Smooth muscle cell of the coronary artery (primary cell): ENCODE data around the gene PRAMEF4. TPM values are rescaled to one million over a fixed set of nuclear protein-coding genes. Genes with fewer than 3 reads are reported as not detected.

Source experiments
- total RNA-seq: library from RNA; depleted of rRNA; stranded (reverse); fragments of >200 nt; gene quantifications from 2 replicates; pipeline ENCODE4 v1.2.3, GENCODE V29; 2014; ENCODE audit warnings: low replicate concordance

Gene PRAMEF4
- not detected in 2 replicates for total RNA-seq

DNA sequence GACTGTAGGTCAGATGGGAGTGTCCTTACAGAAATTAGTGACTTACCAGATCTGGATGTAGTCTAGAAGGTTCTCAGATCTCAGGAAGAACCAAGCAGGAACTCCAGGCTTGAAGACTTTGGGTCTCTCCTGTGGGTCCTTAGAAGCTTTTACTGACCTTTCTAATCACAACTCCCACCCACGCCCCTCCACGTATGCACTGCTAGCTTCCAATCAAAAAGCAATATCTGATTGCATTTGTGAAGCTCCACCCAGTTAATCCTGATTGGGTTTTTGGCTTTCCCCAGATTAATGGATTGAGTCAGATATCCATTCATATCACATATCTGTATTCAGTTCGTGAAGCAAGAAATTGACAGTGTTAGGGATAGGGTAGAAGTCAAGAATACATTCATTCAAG lies at the start of gene PRAMEF4:
Gene PRAMEF4 (minus strand): TSS at position 101 of the 400 bp plus-strand sequence. CDS start 2,807 bp downstream, outside the sequence.

DNA sequence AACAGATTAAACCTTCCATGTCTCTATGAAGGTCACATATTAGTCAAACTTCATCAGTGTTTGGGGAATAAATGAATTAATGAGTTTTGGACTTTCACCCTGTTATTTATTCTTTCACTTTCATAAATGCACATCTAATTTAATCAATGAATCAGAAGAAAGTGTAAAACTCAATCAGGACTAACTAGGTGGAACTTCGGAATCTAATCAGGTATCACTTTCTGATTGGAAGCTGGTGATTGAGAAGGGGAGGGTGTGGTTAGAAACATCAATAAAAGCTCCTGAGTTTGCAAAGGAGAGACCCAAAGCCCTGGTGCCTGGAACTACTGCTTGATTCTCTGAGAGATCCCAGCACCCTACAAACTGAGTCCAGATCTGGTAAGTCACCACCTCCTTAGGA lies 30.3 kb upstream of the PRAMEF4 start, which contains the start of gene PRAMEF7:
Gene PRAMEF7 (plus strand): TSS at position 301 of the 400 bp plus-strand sequence. CDS start 1,083 bp downstream, outside the sequence.

DNA sequence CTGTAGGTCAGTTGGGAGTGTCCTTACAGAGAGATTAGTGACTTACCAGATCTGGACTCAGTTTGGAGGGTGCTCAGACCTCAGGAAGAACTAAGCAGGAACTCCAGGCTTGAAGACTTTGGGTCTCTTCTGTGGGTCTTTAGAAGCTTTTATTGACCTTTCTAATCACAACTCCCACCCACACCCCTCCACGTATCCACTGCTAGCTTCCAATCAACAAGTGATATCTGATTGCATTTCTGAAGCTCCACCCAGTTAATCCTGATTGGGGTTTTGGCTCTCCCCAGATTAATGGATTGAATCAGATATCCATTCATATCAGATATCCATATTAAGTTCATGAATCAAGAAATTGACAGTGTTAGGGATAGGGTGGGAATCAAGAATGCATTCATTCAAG lies 12.2 kb upstream of the PRAMEF4 start, which contains the start of gene PRAMEF10:
Gene PRAMEF10 (minus strand): TSS at position 101 of the 400 bp plus-strand sequence. CDS start 2,423 bp downstream, outside the sequence.

DNA sequence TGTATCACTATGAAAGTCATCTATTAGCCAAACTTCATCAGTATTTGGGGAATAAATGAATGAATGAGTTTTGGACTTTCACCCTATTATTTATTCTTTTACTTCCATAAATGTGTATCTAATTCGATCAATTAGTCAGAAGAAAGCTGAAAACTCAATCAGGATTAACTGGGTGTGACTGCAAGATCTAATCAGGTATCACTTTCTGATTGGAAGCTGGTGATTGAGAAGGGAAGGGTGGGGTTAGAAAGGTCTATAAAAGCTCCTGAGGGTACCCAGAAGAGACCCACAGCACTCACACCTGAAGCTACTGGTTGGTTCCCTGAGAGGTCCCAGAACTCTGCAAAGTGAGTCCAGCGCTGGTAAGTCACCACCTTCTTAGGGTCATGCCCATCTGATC lies 29.2 kb downstream of the PRAMEF4 start, which contains the start of gene PRAMEF2:
Gene PRAMEF2 (plus strand): TSS at position 301 of the 400 bp plus-strand sequence. CDS start 1,924 bp downstream, outside the sequence.

GRCh38 chr1:12848620-12849019 lies 37.4 kb downstream of the PRAMEF4 start, which contains the start of gene HNRNPCL1:
Gene HNRNPCL1 (minus strand): TSS chr1:12848720. CDS start chr1:12848289, 431 bp downstream.

DNA sequence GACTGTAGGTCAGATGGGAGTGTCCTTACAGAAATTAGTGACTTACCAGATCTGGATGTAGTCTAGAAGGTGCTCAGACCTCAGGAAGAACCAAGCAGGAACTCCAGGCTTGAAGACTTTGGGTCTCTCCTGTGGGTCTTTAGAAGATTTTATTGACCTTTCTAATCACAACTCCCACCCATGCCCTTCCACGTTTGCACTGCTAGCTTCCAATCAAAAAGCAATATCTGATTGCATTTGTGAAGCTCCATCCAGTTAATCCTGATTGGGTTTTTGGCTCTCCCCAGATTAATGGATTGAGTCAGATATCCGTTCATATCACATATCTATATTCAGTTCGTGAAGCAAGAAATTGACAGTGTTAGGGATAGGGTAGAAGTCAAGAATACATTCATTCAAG lies 54.7 kb downstream of the PRAMEF4 start, which contains the start of gene PRAMEF11:
Gene PRAMEF11 (minus strand): TSS at position 101 of the 400 bp plus-strand sequence. CDS start 2,621 bp downstream, outside the sequence.

Other genes starting within 250 kb of the PRAMEF4 start
- gene AADACL4, start 242.1 kb downstream of the PRAMEF4 start, total RNA-seq: not detected in 2 replicates
- gene AADACL3, start 170.1 kb downstream of the PRAMEF4 start, total RNA-seq: not detected in 2 replicates
- not detected in 2 replicates for gene CFAP107, start 140.0 kb downstream of the PRAMEF4 start, total RNA-seq
- gene PRAMEF12, start 112.5 kb downstream of the PRAMEF4 start, total RNA-seq: not detected in 2 replicates
- not detected in 2 replicates for gene PRAMEF1, start 94.8 kb downstream of the PRAMEF4 start, total RNA-seq
- not detected in 2 replicates for gene PRAMEF11, start 54.8 kb downstream of the PRAMEF4 start, total RNA-seq
- not detected in 2 replicates for gene HNRNPCL1, start 37.5 kb downstream of the PRAMEF4 start, total RNA-seq
- not detected in 2 replicates for gene PRAMEF2, start 29.1 kb downstream of the PRAMEF4 start, total RNA-seq
- gene PRAMEF10, start 12.1 kb upstream of the PRAMEF4 start, total RNA-seq: not detected in 2 replicates
- not detected in 2 replicates for gene PRAMEF7, start 30.4 kb upstream of the PRAMEF4 start, total RNA-seq
- not detected in 2 replicates for gene PRAMEF6, start 61.4 kb upstream of the PRAMEF4 start, total RNA-seq
- not detected in 2 replicates for gene PRAMEF27, start 170.4 kb upstream of the PRAMEF4 start, total RNA-seq
- not detected in 2 replicates for gene HNRNPCL3, start 174.6 kb upstream of the PRAMEF4 start, total RNA-seq
- not detected in 2 replicates for gene PRAMEF25, start 184.6 kb upstream of the PRAMEF4 start, total RNA-seq
- gene HNRNPCL2, start 230.7 kb upstream of the PRAMEF4 start, total RNA-seq: not detected in 2 replicates